ENCODE data around the gene TSPAN6. TPM values are rescaled to one million over a fixed set of nuclear protein-coding genes. Genes with fewer than 3 reads are reported as not detected.

The TSPAN6 gene
- total RNA-seq, 2 experiments from 2014 or later: 1.1 to 1.9 TPM

- Histone ChIP-seq H3K27me3 (ENCODE audit: control insufficient read depth in 1 of 2, insufficient read depth in 2 of 2, low read length in 2 of 2) (peaks cover 0 to 3% of the 10 kb centered on the region in 2 experiments), H3K4me3 (ENCODE audit: low read length) (no peak overlapping the region), H3K27ac (ENCODE audit: low read depth in 1 of 2, low read length in 2 of 2) (no peak overlapping the region), H3K4me1 (ENCODE audit: insufficient read depth, low read length) (no peaks in the 10 kb centered on the region), H3K36me3 (ENCODE audit: insufficient read depth, low read length) (no peaks in the 10 kb centered on the region), H3K9me3 (ENCODE audit: control insufficient read depth in 1 of 2, insufficient read depth in 1 of 2, low read length in 2 of 2) (no peaks in the 10 kb centered on the region)
- no peak overlapping the region for H3K27ac Mint-ChIP-seq
- ChIA-PET POLR2A (no interaction called here), CTCF (no interaction called here)
- H3K27me3 Mint-ChIP-seq: peaks cover 3% of the 10 kb centered on the region
- ATAC-seq (ENCODE audit: poor library complexity) (no peak), DNase-seq (no peak)
- H3K36me3 Mint-ChIP-seq (ENCODE audit: low read depth): no peaks in the 10 kb centered on the region
- no peaks in the 10 kb centered on the region for H3K4me1 Mint-ChIP-seq (ENCODE audit: low read depth)
- intact Hi-C loops (cut with DNase I, micrococcal nuclease): no loop called here
- H3K4me3 Mint-ChIP-seq: no peak overlapping the region
- H3K9me3 Mint-ChIP-seq: no peaks in the 10 kb centered on the region
- TF ChIP-seq CTCF (IDR thresholded peaks at IDR 0.05): no peak
These were observed 17.7 kb upstream of the TSPAN6 start for GRCh38 chrX:100654261-100654660.

GRCh38 chrX:100652266-100652665, 15.7 kb upstream of the TSPAN6 start:
- CTCF ChIA-PET: no interaction called here
- no peaks in the 10 kb centered on the region for H3K36me3 Mint-ChIP-seq (ENCODE audit: low read depth)
- intact Hi-C loops (cut with DNase I, micrococcal nuclease): no loop called here
- H3K27ac ChIP-seq (ENCODE audit: low read depth in 1 of 2, low read length in 2 of 2): no peak overlapping the region
- H3K4me1 Mint-ChIP-seq (ENCODE audit: low read depth): no peaks in the 10 kb centered on the region
- no peaks in the 10 kb centered on the region for H3K36me3 ChIP-seq (ENCODE audit: insufficient read depth, low read length)
- H3K27me3 Mint-ChIP-seq: no peaks in the 10 kb centered on the region
- H3K9me3 ChIP-seq (ENCODE audit: control insufficient read depth in 1 of 2, insufficient read depth in 1 of 2, low read length in 2 of 2): no peaks in the 10 kb centered on the region
- no peak for DNase-seq
- POLR2A ChIA-PET: no interaction called here
- no peaks in the 10 kb centered on the region for H3K9me3 Mint-ChIP-seq
- no peak overlapping the region for H3K4me3 Mint-ChIP-seq
- ATAC-seq (ENCODE audit: poor library complexity): no peak
- H3K27me3 ChIP-seq (ENCODE audit: control insufficient read depth in 1 of 2, insufficient read depth in 2 of 2, low read length in 2 of 2): no peaks in the 10 kb centered on the region
- H3K4me1 ChIP-seq (ENCODE audit: insufficient read depth, low read length): no peaks in the 10 kb centered on the region
- no peak for TF ChIP-seq CTCF (IDR thresholded peaks at IDR 0.05)
- no peak overlapping the region for H3K27ac Mint-ChIP-seq
- no peak overlapping the region for H3K4me3 ChIP-seq (ENCODE audit: low read length)

GRCh38 chrX:100650841-100651240, 14.2 kb upstream of the TSPAN6 start:
- Histone ChIP-seq H3K4me3 (ENCODE audit: low read length) (no peak overlapping the region), H3K9me3 (ENCODE audit: control insufficient read depth in 1 of 2, insufficient read depth in 1 of 2, low read length in 2 of 2) (no peaks in the 10 kb centered on the region), H3K36me3 (ENCODE audit: insufficient read depth, low read length) (no peaks in the 10 kb centered on the region), H3K27me3 (ENCODE audit: control insufficient read depth in 1 of 2, insufficient read depth in 2 of 2, low read length in 2 of 2) (no peaks in the 10 kb centered on the region), H3K27ac (ENCODE audit: low read depth in 1 of 2, low read length in 2 of 2) (no peak overlapping the region), H3K4me1 (ENCODE audit: insufficient read depth, low read length) (no peaks in the 10 kb centered on the region)
- H3K4me3 Mint-ChIP-seq: no peak overlapping the region
- ChIA-PET CTCF (no interaction called here), POLR2A (no interaction called here)
- intact Hi-C loops (cut with DNase I, micrococcal nuclease): no loop called here
- no peak for ATAC-seq (ENCODE audit: poor library complexity)
- no peaks in the 10 kb centered on the region for H3K4me1 Mint-ChIP-seq (ENCODE audit: low read depth)
- H3K27ac Mint-ChIP-seq: no peak overlapping the region
- TF ChIP-seq CTCF (IDR thresholded peaks at IDR 0.05): no peak
- no peaks in the 10 kb centered on the region for H3K9me3 Mint-ChIP-seq
- no peaks in the 10 kb centered on the region for H3K36me3 Mint-ChIP-seq (ENCODE audit: low read depth)
- no peaks in the 10 kb centered on the region for H3K27me3 Mint-ChIP-seq
- DNase-seq: no peak
